Measurements from ENCODE around the gene SBK3.

SBK3 gene

GRCh38 chr19:55552206-55552605 is 6.9 kb upstream of the SBK3 start:
- TF ChIP-seq GATA3 (IDR thresholded peaks at IDR 0.05; ENCODE audit: low read depth, low read length) (no peak), GATA2 (IDR thresholded peaks at IDR 0.05; ENCODE audit: low read depth, low read length) (no peak)

- TF ChIP-seq GATA2 (IDR thresholded peaks at IDR 0.05; ENCODE audit: low read depth, low read length) = no peak
- no peak for TF ChIP-seq GATA3 (IDR thresholded peaks at IDR 0.05; ENCODE audit: low read depth, low read length)
Measured at GRCh38 chr19:55550321-55550650, 4.9 kb upstream of the SBK3 start.

GRCh38 chr19:55549500-55550320 is 4.4 kb upstream of the SBK3 start:
- TF ChIP-seq GATA3 (IDR thresholded peaks at IDR 0.05; ENCODE audit: low read depth, low read length) (no peak), GATA2 (IDR thresholded peaks at IDR 0.05; ENCODE audit: low read depth, low read length) (no peak)

- TF ChIP-seq GATA3 (IDR thresholded peaks at IDR 0.05; ENCODE audit: low read depth, low read length) = no peak
- no peak for TF ChIP-seq GATA2 (IDR thresholded peaks at IDR 0.05; ENCODE audit: low read depth, low read length)
Measured at GRCh38 chr19:55546822-55547614, 1.7 kb upstream of the SBK3 start.

GRCh38 chr19:55546011-55546410 is 668 bp upstream of the SBK3 start:
- TF ChIP-seq GATA2 (IDR thresholded peaks at IDR 0.05; ENCODE audit: low read depth, low read length) (no peak), GATA3 (IDR thresholded peaks at IDR 0.05; ENCODE audit: low read depth, low read length) (no peak)

GRCh38 chr19:55544776-55545439 is 435 bp downstream of the SBK3 start:
- no peak for TF ChIP-seq GATA3 (IDR thresholded peaks at IDR 0.05; ENCODE audit: low read depth, low read length)
- TF ChIP-seq GATA2 (IDR thresholded peaks at IDR 0.05; ENCODE audit: low read depth, low read length) = no peak

GRCh38 chr19:55544014-55544413 is 1.3 kb downstream of the SBK3 start:
- TF ChIP-seq GATA3 (IDR thresholded peaks at IDR 0.05; ENCODE audit: low read depth, low read length) = no peak
- no peak for TF ChIP-seq GATA2 (IDR thresholded peaks at IDR 0.05; ENCODE audit: low read depth, low read length)

- TF ChIP-seq GATA2 (IDR thresholded peaks at IDR 0.05; ENCODE audit: low read depth, low read length) (no peak), GATA3 (IDR thresholded peaks at IDR 0.05; ENCODE audit: low read depth, low read length) (no peak)
Measured at GRCh38 chr19:55543567-55543966, 1.8 kb downstream of the SBK3 start.

GRCh38 chr19:55542292-55542855 is 3.0 kb downstream of the SBK3 start:
- TF ChIP-seq GATA2 (IDR thresholded peaks at IDR 0.05; ENCODE audit: low read depth, low read length) (no peak), GATA3 (IDR thresholded peaks at IDR 0.05; ENCODE audit: low read depth, low read length) (no peak)

GRCh38 chr19:55541091-55541490 is 4.3 kb downstream of the SBK3 start:
- no peak for TF ChIP-seq GATA2 (IDR thresholded peaks at IDR 0.05; ENCODE audit: low read depth, low read length)
- TF ChIP-seq GATA3 (IDR thresholded peaks at IDR 0.05; ENCODE audit: low read depth, low read length) = no peak

GRCh38 chr19:55540619-55541018 is 4.7 kb downstream of the SBK3 start:
- no peak for TF ChIP-seq GATA3 (IDR thresholded peaks at IDR 0.05; ENCODE audit: low read depth, low read length)
- no peak for TF ChIP-seq GATA2 (IDR thresholded peaks at IDR 0.05; ENCODE audit: low read depth, low read length)

GRCh38 chr19:55539090-55539984 is 6.0 kb downstream of the SBK3 start:
- no peak for TF ChIP-seq GATA2 (IDR thresholded peaks at IDR 0.05; ENCODE audit: low read depth, low read length)
- no peak for TF ChIP-seq GATA3 (IDR thresholded peaks at IDR 0.05; ENCODE audit: low read depth, low read length)

- TF ChIP-seq GATA3 (IDR thresholded peaks at IDR 0.05; ENCODE audit: low read depth, low read length) (no peak), GATA2 (IDR thresholded peaks at IDR 0.05; ENCODE audit: low read depth, low read length) (no peak)
Measured at GRCh38 chr19:55538132-55538531, 7.2 kb downstream of the SBK3 start.
